H9 (cell line): Measurements from ENCODE around the gene FBN1. TPM values are rescaled to one million over a fixed set of nuclear protein-coding genes. Genes with fewer than 3 reads are reported as not detected.

Source experiments
- DNase-seq: peaks from one replicate; pipeline ENCODE4 v3.0.0-alpha.2; 2017
- H2AFZ ChIP-seq: one replicate; pipeline ENCODE4 v1.6.1; 2013; ENCODE audit warnings: mild to moderate bottlenecking, low read length, control low read depth, moderate library complexity
- H2AK5ac ChIP-seq: 2 replicates; pipeline ENCODE4 v1.6.1; 2013; ENCODE audit warnings: low read length, control low read depth, mixed read lengths; ENCODE audit not compliant: insufficient read length
- H2BK120ac ChIP-seq: one replicate; pipeline ENCODE4 v1.6.1; 2013; ENCODE audit warnings: low read depth, mild to moderate bottlenecking, low read length, control low read depth, inconsistent platforms; ENCODE audit not compliant: poor library complexity, severe bottlenecking
- H2BK12ac ChIP-seq: 2 replicates; pipeline ENCODE4 v1.6.1; 2013; ENCODE audit warnings: low read length, control low read depth, mixed read lengths, low read depth; ENCODE audit not compliant: insufficient read length
- H2BK15ac ChIP-seq: 2 replicates; pipeline ENCODE4 v1.6.1; 2013; ENCODE audit warnings: low read depth, low read length, control low read depth
- H2BK20ac ChIP-seq: one replicate; pipeline ENCODE4 v1.6.1; 2013; ENCODE audit warnings: low read depth, mild to moderate bottlenecking, low read length, control low read depth, inconsistent platforms; ENCODE audit not compliant: poor library complexity, severe bottlenecking
- H2BK5ac ChIP-seq: 2 replicates; pipeline ENCODE4 v1.6.1; 2013; ENCODE audit warnings: low read length, control low read depth, mixed read lengths; ENCODE audit not compliant: insufficient read length
- H3K14ac ChIP-seq: 2 replicates; pipeline ENCODE4 v1.6.1; 2013; ENCODE audit warnings: low read length, control low read depth; ENCODE audit not compliant: insufficient read depth
- H3K18ac ChIP-seq: 2 replicates; pipeline ENCODE4 v1.6.1; 2013; ENCODE audit warnings: low read depth, mild to moderate bottlenecking, mixed read lengths, low read length, control low read depth; ENCODE audit not compliant: insufficient read length
- H3K23ac ChIP-seq: 2 replicates; pipeline ENCODE4 v1.6.1; 2013; ENCODE audit warnings: low read length, control low read depth, mixed read lengths, low read depth; ENCODE audit not compliant: insufficient read length
- H3K23me2 ChIP-seq: 2 replicates; pipeline ENCODE4 v1.6.1; 2013; ENCODE audit warnings: low read depth, mild to moderate bottlenecking, mixed read lengths, low read length, control low read depth; ENCODE audit not compliant: insufficient read length, poor library complexity, severe bottlenecking
- H3K27ac ChIP-seq: 2 replicates; pipeline ENCODE4 v1.5.1; 2013; ENCODE audit warnings: low read length, control low read depth, mixed read lengths, low read depth; ENCODE audit not compliant: insufficient read length
- H3K27me3 ChIP-seq: 2 replicates; pipeline ENCODE4 v1.6.1; 2013; ENCODE audit warnings: low read length, control low read depth, inconsistent platforms; ENCODE audit not compliant: insufficient read depth
- H3K4ac ChIP-seq: 2 replicates; pipeline ENCODE4 v1.6.1; 2013; ENCODE audit warnings: low read depth, mild to moderate bottlenecking, control low read depth, inconsistent platforms, low read length, moderate library complexity
- H3K4me1 ChIP-seq: 2 replicates; pipeline ENCODE4 v1.6.1; 2013; ENCODE audit warnings: low read length, control low read depth, inconsistent platforms; ENCODE audit not compliant: insufficient read depth
- H3K4me2 ChIP-seq: 2 replicates; pipeline ENCODE4 v1.6.1; 2013; ENCODE audit warnings: low read length, control low read depth, mixed read lengths; ENCODE audit not compliant: insufficient read length, insufficient read depth
- H3K56ac ChIP-seq: 2 replicates; pipeline ENCODE4 v1.6.1; 2013; ENCODE audit warnings: low read depth, mild to moderate bottlenecking, mixed read lengths, low read length, control low read depth; ENCODE audit not compliant: insufficient read length
- H3K79me1 ChIP-seq: 2 replicates; pipeline ENCODE4 v1.6.1; 2013; ENCODE audit warnings: low read depth, mild to moderate bottlenecking, moderate library complexity, low read length, control low read depth, inconsistent platforms; ENCODE audit not compliant: insufficient read depth, poor library complexity, severe bottlenecking
- H3K79me2 ChIP-seq: 2 replicates; pipeline ENCODE4 v1.6.1; 2013; ENCODE audit warnings: low read length, control low read depth, inconsistent platforms; ENCODE audit not compliant: insufficient read depth
- H3K9ac ChIP-seq: 2 replicates; pipeline ENCODE4 v1.6.1; 2013; ENCODE audit warnings: low read length, control low read depth, mixed read lengths; ENCODE audit not compliant: insufficient read length; ENCODE audit errors: extremely low read depth
- H3K9me3 ChIP-seq: one replicate; pipeline ENCODE4 v1.6.1; 2013; ENCODE audit warnings: low read depth, low read length, inconsistent platforms; ENCODE audit not compliant: control insufficient read depth
- H3T11ph ChIP-seq: one replicate; pipeline ENCODE4 v1.6.1; 2013; ENCODE audit warnings: mild to moderate bottlenecking, low read length, control low read depth, inconsistent platforms
- H4K20me1 ChIP-seq: one replicate; pipeline ENCODE4 v1.6.1; 2013; ENCODE audit not compliant: control insufficient read depth, insufficient read length, insufficient read depth
- H4K5ac ChIP-seq: 2 replicates; pipeline ENCODE4 v1.6.1; 2013; ENCODE audit warnings: low read depth, mild to moderate bottlenecking, mixed read lengths, low read length, control low read depth; ENCODE audit not compliant: insufficient read length
- H4K8ac ChIP-seq: replicated peaks from 2 replicates; pipeline ENCODE4 v1.6.1; 2013; ENCODE audit warnings: low read length, control low read depth, mixed read lengths, low read depth; ENCODE audit not compliant: insufficient read length
- H4K91ac ChIP-seq: 2 replicates; pipeline ENCODE4 v1.6.1; 2013; ENCODE audit warnings: low read depth, mild to moderate bottlenecking, moderate library complexity, mixed read lengths, low read length, control low read depth; ENCODE audit not compliant: insufficient read length
- H3K27ac Mint-ChIP-seq, 3 experiments: 2 replicates in 2 of 3; 3 replicates in 1 of 3; pipeline ENCODE4 v1.8.0; 2020 to 2021; ENCODE audit warnings: mixed read lengths in 3 of 3, mild to moderate bottlenecking in 1 of 3, moderate library complexity in 1 of 3
- H3K27me3 Mint-ChIP-seq: 2 replicates; pipeline ENCODE4 v1.8.0; 2021; ENCODE audit warnings: low read depth, mild to moderate bottlenecking, moderate library complexity, mixed read lengths
- H3K36me3 Mint-ChIP-seq, 3 experiments: 2 replicates in 2 of 3; 3 replicates in 1 of 3; pipeline ENCODE4 v1.8.0; 2020 to 2021; ENCODE audit warnings: low read depth in 3 of 3, mixed read lengths in 3 of 3; ENCODE audit not compliant: insufficient read depth in 1 of 3
- H3K4me1 Mint-ChIP-seq, 2 experiments: 2 replicates each; pipeline ENCODE4 v1.8.0; 2020; ENCODE audit warnings: mixed read lengths in 2 of 2
- H3K4me3 Mint-ChIP-seq, 2 experiments: 2 replicates in 1 of 2; 3 replicates in 1 of 2; pipeline ENCODE4 v1.8.0; 2020 to 2021; ENCODE audit warnings: mild to moderate bottlenecking in 2 of 2, mixed read lengths in 2 of 2, moderate library complexity in 1 of 2
- H3K9me3 Mint-ChIP-seq, 2 experiments: 2 replicates in 1 of 2; 3 replicates in 1 of 2; pipeline ENCODE4 v1.8.0; 2020; ENCODE audit warnings: mild to moderate bottlenecking in 2 of 2, mixed read lengths in 2 of 2, moderate library complexity in 1 of 2
- CTCF ChIP-seq: fragments of 200-600 bp; sonication (generic); conservative IDR thresholded peaks from 3 replicates; pipeline ENCODE4 v1.8.0; 2021; ENCODE audit warnings: antibody characterized with exemption, mild to moderate bottlenecking
- WGBS: extraction: QIAGEN DNeasy Blood & Tissue Kit; methylation state at CpG from one replicate; pipeline ENCODE4 v1.1.7; 2013; ENCODE audit warnings: missing lambda C conversion rate, low lambda C conversion rate, mixed read lengths; ENCODE audit not compliant: insufficient read length; ENCODE audit errors: extremely low coverage; 5-methylcytosine and 5-hydroxymethylcytosine counted together
- total RNA-seq: library from RNA; stranded (reverse); gene quantifications from 2 replicates; pipeline ENCODE4 v1.2.1, GENCODE V29; 2021

The FBN1 gene
- total RNA-seq, 1 experiment from 2014 or later: 3.6 TPM

DNA sequence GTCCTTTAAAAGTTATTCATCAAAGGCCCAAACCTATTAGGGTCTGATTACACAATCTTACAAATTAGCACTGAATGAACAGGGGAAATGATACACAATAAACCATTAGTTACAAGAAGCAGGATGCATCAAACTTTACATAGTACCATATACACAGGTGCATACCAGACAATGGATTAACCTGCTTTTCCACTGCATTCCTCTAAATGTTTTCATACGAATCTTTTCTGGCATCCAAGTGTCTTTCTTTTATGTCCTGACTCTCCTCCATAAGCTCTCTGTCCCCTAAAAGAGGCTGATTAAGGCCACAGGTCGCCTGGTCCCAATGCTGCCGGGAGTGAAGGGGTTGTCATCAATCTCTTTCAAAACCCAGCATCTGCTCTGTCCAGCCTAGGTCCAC, 11.4 kb downstream of the FBN1 start:
- Histone ChIP-seq H2AK5ac (no peak overlapping the region), H3K23ac (no peak overlapping the region), H4K5ac (no peak overlapping the region), H3T11ph (no peak overlapping the region), H4K91ac (no peak overlapping the region), H3K18ac (no peak overlapping the region), H4K20me1 (no peaks in the 10 kb centered on the region), H3K4ac (no peak overlapping the region), H3K79me1 (no peaks in the 10 kb centered on the region), H3K14ac (no peak overlapping the region), H3K56ac (no peak overlapping the region), H2BK20ac (no peak overlapping the region), H2BK12ac (no peak overlapping the region), H2BK120ac (no peak overlapping the region), H2BK5ac (no peak overlapping the region), H3K4me1 (no peaks in the 10 kb centered on the region; the same call in 1 of the 2 replicates), H4K8ac (no peak overlapping the region), H3K27ac (no peak overlapping the region), H3K4me2 (no peak overlapping the region), H3K9me3 (no peaks in the 10 kb centered on the region), H2BK15ac (no peak overlapping the region), H2AFZ (no peak overlapping the region), H3K27me3 (no peaks in the 10 kb centered on the region), H3K9ac (no peak overlapping the region), H3K79me2 (no peaks in the 10 kb centered on the region), H3K23me2 (no peaks in the 10 kb centered on the region)
- Mint-ChIP-seq H3K9me3 (no peaks in the 10 kb centered on the region), H3K27me3 (no peaks in the 10 kb centered on the region), H3K36me3 (no peaks in the 10 kb centered on the region), H3K27ac (no peak overlapping the region), H3K4me3 (no peak overlapping the region), H3K4me1 (peaks cover 9 to 22% of the 10 kb centered on the region in 2 experiments)
- no CpG with 5 or more reads among the region's 3 CpGs for WGBS
- TF ChIP-seq CTCF: no peak
- no peak for DNase-seq
